Peyer's patch (tissue), 4 donors: ENCODE measurements around the gene BICDL2. TPM values are rescaled to one million over a fixed set of nuclear protein-coding genes. Genes with fewer than 3 reads are reported as not detected.
A peak's percentile ranks its signal among the peaks of the same experiment; 100 is the strongest.

Experiments
- DNase-seq, 3 donors: peaks; one replicate each; pipeline ENCODE4 v3.0.0-alpha.2; 2017 to 2019
- H3K27ac ChIP-seq, 4 donors: fragments of 200-600 bp; sonication (generic); one replicate each; pipeline ENCODE4 v1.5.1; 2016 to 2019
- H3K27me3 ChIP-seq, 2 donors: fragments of 200-600 bp; sonication (generic); one replicate each; pipeline ENCODE4 v1.5.1; 2019
- H3K36me3 ChIP-seq, 3 donors: fragments of 200-600 bp; sonication (generic); one replicate each; pipeline ENCODE4 v1.5.1; 2016 to 2019
- H3K4me1 ChIP-seq, 4 donors: fragments of 200-600 bp; sonication (generic); one replicate each; pipeline ENCODE4 v1.5.1; 2016 to 2019
- H3K4me3 ChIP-seq, 4 donors: fragments of 200-600 bp; sonication (generic); 1 replicate in 3 of 4; 2 replicates in 1 of 4; pipeline ENCODE4 v1.5.1; 2016 to 2019; ENCODE audit warnings: mild to moderate bottlenecking in 1 of 4
- H3K9me3 ChIP-seq, 4 donors: fragments of 200-600 bp; sonication (generic); one replicate each; pipeline ENCODE4 v1.5.1; 2016 to 2019; ENCODE audit warnings: mild to moderate bottlenecking in 1 of 4
- POLR2A ChIP-seq, 2 donors: fragments of 450-650 bp; IDR thresholded peaks; one replicate each; pipeline ENCODE4 v1.5.1; 2017; ENCODE audit warnings: antibody characterized with exemption in 2 of 2, mild to moderate bottlenecking in 2 of 2, moderate library complexity in 2 of 2
- total RNA-seq, 4 donors: library from RNA; depleted of rRNA; stranded (reverse); fragments of >200 nt; gene quantifications; one replicate each; pipeline ENCODE4 v1.1.0, GENCODE V29; 2016
- TF ChIP-seq, protein P1 (sequence below), 6 experiments: fragments of 450-650 bp in 4 of 6; fragments of 200-600 bp in 2 of 6; sonication (generic) in 1 of 6; IDR thresholded peaks; one replicate each; pipeline ENCODE4 v1.5.1; 2017 to 2019; ENCODE audit warnings: antibody characterized with exemption in 6 of 6, mild to moderate bottlenecking in 3 of 6, moderate library complexity in 1 of 6

The BICDL2 gene
- total RNA-seq, 4 donors from 2014 or later: 44.6 to 126 (median 93.8) TPM

DNA sequence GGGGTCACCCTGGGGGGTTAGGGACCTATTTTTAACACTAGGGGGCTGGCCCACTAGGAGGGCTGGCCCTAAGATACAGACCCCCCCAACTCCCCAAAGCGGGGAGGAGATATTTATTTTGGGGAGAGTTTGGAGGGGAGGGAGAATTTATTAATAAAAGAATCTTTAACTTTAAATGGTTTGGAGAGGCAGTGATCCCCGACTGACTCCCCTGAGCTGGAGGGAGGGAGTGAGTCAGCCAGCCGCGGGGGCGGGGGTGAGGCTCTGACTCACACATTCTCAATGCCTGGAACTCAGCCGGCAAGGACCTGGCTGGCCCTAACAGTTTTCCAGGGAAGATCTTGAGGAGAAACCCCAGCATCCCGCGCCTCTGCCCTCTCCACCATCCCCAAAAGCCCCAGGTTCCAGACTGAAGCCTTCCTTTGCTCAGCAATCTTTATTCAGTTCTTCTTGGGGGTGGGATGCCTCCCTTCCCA lies 14.5 kb downstream of the BICDL2 start:
- peaks cover 11 to 49% (median 27%) of the 10 kb centered on the region in 4 donors for H3K4me1 ChIP-seq
- H3K27ac ChIP-seq: peak overlapping the region; percentile 94 to 99 (median 96)
- TF ChIP-seq, protein P1, sequence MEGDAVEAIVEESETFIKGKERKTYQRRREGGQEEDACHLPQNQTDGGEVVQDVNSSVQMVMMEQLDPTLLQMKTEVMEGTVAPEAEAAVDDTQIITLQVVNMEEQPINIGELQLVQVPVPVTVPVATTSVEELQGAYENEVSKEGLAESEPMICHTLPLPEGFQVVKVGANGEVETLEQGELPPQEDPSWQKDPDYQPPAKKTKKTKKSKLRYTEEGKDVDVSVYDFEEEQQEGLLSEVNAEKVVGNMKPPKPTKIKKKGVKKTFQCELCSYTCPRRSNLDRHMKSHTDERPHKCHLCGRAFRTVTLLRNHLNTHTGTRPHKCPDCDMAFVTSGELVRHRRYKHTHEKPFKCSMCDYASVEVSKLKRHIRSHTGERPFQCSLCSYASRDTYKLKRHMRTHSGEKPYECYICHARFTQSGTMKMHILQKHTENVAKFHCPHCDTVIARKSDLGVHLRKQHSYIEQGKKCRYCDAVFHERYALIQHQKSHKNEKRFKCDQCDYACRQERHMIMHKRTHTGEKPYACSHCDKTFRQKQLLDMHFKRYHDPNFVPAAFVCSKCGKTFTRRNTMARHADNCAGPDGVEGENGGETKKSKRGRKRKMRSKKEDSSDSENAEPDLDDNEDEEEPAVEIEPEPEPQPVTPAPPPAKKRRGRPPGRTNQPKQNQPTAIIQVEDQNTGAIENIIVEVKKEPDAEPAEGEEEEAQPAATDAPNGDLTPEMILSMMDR (IDR thresholded peaks at IDR 0.05): no peak
- TF ChIP-seq POLR2A (IDR thresholded peaks at IDR 0.05): peak in 1 of 2 donors; percentile 59
- H3K36me3 ChIP-seq: peaks cover 0 to 16% (median 0%) of the 10 kb centered on the region in 3 donors
- no peaks in the 10 kb centered on the region for H3K27me3 ChIP-seq
- no peaks in the 10 kb centered on the region for H3K9me3 ChIP-seq
- DNase-seq: peak; percentile 58 to 93 (median 91)
- H3K4me3 ChIP-seq: peak overlapping the region; percentile 59 to 79 (median 66)

DNA sequence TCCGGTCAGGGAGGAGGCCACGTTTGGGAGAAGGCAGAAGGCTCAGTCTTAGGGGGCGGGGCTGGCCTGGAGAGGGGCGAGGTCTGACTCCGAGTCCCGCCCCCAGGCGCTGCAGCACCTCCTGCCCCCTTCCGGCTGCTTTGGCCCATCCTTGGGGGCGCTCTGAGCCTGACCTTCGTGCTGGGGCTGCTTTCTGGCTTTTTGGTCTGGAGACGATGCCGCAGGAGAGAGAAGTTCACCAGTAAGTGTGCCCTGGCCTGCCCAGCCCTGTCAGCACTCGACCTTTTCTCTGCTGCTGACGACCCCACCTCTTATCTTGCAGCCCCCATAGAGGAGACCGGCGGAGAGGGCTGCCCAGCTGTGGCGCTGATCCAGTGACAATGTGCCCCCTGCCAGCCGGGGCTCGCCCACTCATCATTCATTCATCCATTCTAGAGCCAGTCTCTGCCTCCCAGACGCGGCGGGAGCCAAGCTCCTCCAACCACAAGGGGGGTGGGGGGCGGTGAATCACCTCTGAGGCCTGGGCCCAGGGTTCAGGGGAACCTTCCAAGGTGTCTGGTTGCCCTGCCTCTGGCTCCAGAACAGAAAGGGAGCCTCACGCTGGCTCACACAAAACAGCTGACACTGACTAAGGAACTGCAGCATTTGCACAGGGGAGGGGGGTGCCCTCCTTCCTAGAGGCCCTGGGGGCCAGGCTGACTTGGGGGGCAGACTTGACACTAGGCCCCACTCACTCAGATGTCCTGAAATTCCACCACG lies 15.1 kb downstream of the BICDL2 start:
- Histone ChIP-seq H3K27me3 (no peaks in the 10 kb centered on the region), H3K9me3 (no peaks in the 10 kb centered on the region), H3K27ac (peak overlapping the region; percentile 88 to 99 (median 96)), H3K36me3 (peaks cover 0 to 10% (median 0%) of the 10 kb centered on the region in 3 donors), H3K4me3 (peak overlapping the region; percentile 59 to 79 (median 66)), H3K4me1 (peaks cover 11 to 49% (median 27%) of the 10 kb centered on the region in 4 donors)
- peak; percentile 86 to 93 (median 88) for DNase-seq
- TF ChIP-seq, protein P1 (IDR thresholded peaks at IDR 0.05): peak in 5 of 6 experiments; percentile 18 to 50 (median 36)
- no peak for TF ChIP-seq POLR2A (IDR thresholded peaks at IDR 0.05)

DNA sequence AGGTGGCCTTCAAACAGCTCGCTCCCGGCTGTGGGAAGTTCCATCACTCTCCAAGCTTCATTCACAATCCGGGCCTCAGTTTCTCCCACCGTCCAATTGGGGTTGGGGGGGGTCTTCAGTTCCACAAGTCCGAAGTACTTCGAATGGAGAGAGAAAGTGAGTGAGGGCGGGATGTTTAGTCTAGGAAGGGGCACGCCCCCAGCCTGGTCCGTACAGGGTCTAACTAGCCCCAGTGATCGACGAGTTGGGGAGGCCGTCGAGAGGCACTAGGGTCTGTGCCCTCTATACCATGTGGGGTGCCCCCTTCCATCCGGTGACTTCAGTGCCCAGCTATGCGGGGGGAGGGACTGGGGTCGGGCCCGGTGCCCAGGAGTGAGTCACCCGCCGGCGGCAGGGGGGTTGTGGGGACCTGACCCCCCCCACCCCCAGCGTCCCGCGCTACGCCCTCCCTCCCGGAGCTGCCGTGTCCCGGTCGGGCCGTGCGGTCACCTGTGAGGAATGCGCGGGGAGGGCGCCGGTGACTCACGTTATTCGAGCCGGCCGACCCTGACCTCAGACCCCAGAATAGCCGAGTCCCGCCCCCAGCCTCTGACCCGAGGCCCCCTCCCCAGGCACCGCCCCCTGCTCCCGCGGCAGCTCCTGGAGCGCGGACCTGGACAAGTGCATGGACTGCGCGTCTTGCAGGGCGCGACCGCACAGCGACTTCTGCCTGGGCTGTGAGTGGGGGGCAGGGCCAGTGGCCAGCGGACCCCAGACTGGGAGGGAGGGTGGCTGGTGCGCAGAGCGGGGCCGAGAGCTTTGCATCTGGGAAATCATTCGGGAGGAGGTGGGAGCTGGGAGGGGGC lies 15.9 kb downstream of the BICDL2 start:
- peaks cover 11 to 49% (median 27%) of the 10 kb centered on the region in 4 donors for H3K4me1 ChIP-seq
- peak; percentile 31 to 86 (median 84) for DNase-seq
- H3K27ac ChIP-seq: peak overlapping the region; percentile 88 to 99 (median 96)
- TF ChIP-seq POLR2A (IDR thresholded peaks at IDR 0.05): peak in 1 of 2 donors; percentile 2
- TF ChIP-seq, protein P1 (IDR thresholded peaks at IDR 0.05): no peak
- no peaks in the 10 kb centered on the region for H3K27me3 ChIP-seq
- peaks cover 0 to 2% (median 0%) of the 10 kb centered on the region in 3 donors for H3K36me3 ChIP-seq
- peak overlapping the region; percentile 59 to 79 (median 66) for H3K4me3 ChIP-seq
- no peaks in the 10 kb centered on the region for H3K9me3 ChIP-seq

DNA sequence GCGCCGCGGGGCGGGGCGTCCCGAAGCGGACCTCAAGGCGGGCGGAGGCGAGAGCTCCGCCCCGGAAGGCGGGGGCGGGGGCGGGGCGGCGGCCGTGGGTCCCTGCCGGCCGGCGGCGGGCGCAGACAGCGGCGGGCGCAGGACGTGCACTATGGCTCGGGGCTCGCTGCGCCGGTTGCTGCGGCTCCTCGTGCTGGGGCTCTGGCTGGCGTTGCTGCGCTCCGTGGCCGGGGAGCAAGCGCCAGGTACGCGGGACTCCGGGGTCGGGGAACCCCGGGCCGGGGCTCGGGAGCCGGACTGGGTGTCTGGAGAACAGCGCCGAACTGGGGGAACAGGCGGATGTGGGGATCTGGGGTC lies 16.5 kb downstream of the BICDL2 start, which contains the start of gene TNFRSF12A:
Gene TNFRSF12A (plus strand): TSS at position 122 of the 357 bp plus-strand sequence. CDS start 30 bp downstream, at position 152.
- H3K9me3 ChIP-seq: no peaks in the 10 kb centered on the region
- TF ChIP-seq, protein P1 (IDR thresholded peaks at IDR 0.05): peak in 3 of 6 experiments; percentile 21 to 34 (median 32)
- peak; percentile 85 to 86 for TF ChIP-seq POLR2A (IDR thresholded peaks at IDR 0.05)
- peaks cover 11 to 49% (median 27%) of the 10 kb centered on the region in 4 donors for H3K4me1 ChIP-seq
- H3K4me3 ChIP-seq: peak within 1 kb of the TSS; percentile 59 to 79 (median 66)
- no peaks in the 10 kb centered on the region for H3K36me3 ChIP-seq
- no peaks in the 10 kb centered on the region for H3K27me3 ChIP-seq
- peak within 1 kb of the TSS; percentile 88 to 99 (median 96) for H3K27ac ChIP-seq
- peak; percentile 70 to 91 (median 90) for DNase-seq

DNA sequence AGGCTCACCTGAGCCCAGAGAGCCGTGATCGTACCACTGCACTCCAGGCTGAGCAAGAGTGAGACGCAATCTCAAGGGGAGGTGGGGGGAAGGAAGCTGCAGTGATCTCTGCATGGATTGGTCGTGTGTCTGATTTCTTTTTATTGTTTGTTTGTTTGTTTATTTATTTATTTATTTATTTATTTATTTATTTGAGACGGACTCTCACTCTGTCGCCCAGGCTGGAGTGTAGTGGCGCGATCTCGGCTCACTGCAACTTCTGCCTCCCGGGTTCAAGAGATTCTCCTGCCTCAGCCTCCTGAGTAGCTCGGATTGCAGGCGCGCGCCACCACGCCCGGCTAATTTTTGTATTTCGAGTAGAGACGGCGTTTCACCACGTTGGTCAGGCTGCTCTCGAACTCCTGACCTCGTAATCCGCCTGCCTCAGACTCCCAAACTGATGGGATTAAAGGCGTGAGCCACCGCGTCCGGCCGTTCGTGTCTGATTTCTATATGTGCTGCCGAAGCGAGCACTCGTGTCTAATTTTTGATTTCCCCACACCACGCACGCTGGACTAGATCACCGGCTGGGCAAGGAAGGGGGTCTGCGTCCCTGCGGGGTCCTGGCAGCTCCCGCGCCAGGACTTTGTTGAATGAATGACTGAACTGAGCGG lies 17.0 kb downstream of the BICDL2 start:
- no peak for DNase-seq
- no peaks in the 10 kb centered on the region for H3K36me3 ChIP-seq
- H3K27ac ChIP-seq: peak overlapping the region in 3 of 4 donors; percentile 88 to 99 (median 97)
- H3K4me3 ChIP-seq: peak overlapping the region; percentile 59 to 79 (median 66)
- no peak for TF ChIP-seq POLR2A (IDR thresholded peaks at IDR 0.05)
- TF ChIP-seq, protein P1 (IDR thresholded peaks at IDR 0.05): no peak
- no peaks in the 10 kb centered on the region for H3K9me3 ChIP-seq
- H3K4me1 ChIP-seq: peaks cover 11 to 45% (median 27%) of the 10 kb centered on the region in 4 donors
- H3K27me3 ChIP-seq: no peaks in the 10 kb centered on the region
